HG03060 (cell line): ENCODE measurements around the gene PARP3.
"Not testable (repeated sequence)": the region's sequence is repeated elsewhere in the genome, so short reads cannot be mapped to it uniquely, and the experiment has no call there.

ENCODE experiments used
- ATAC-seq: cut with Tn5 transposase; IDR thresholded peaks from one replicate; pipeline ENCODE4 v1.9.1; 2021; ENCODE audit warnings: low read depth, moderate number of reproducible peaks; ENCODE audit not compliant: unreplicated experiment

The PARP3 gene

DNA sequence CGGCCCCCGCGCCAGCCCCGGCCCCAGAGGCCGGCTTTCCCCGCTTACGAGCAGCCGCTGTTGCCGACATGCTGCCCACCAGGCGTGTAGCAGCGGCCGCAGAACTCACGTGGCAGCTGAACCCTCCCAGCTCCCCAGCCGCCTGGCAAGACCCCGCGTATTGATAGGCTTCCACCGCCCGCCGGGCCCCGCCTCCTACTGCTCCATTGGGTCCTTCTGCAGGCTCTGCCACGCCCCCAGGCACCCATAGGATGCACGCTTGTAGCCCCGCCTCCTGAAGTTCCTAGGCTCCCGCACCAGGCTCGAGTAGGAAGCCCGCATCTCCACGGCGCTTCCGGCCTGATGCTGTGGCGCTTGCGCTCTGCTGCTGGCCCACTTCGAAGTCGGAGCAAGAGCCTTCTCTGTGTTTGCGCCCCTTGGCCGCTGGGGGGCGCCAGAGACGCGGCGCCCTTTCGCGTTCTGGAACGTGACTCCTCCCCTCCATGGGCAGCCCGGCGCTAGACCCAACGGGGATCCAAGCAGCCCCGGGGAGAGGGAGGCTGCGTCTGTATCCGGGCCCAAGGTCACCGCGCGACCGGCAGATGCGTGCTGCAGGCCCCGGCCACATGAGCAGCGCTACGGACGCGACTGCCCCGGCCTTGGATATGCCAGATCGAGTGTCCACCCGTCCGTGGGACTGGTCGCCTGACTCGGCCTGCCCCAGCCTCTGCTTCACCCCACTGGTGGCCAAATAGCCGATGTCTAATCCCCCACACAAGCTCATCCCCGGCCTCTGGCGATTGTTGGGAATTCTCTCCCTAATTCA, at the start of gene PARP3, which contains the start of gene RRP9:
PARP3 (plus strand) TSS at position 566 of the 805 bp plus-strand sequence. CDS start 993 bp downstream, outside the sequence.
RRP9 (minus strand) TSS at position 107 of the 805 bp plus-strand sequence; CDS start at position 70, 37 bp downstream.
- peak; percentile 82 for ATAC-seq

DNA sequence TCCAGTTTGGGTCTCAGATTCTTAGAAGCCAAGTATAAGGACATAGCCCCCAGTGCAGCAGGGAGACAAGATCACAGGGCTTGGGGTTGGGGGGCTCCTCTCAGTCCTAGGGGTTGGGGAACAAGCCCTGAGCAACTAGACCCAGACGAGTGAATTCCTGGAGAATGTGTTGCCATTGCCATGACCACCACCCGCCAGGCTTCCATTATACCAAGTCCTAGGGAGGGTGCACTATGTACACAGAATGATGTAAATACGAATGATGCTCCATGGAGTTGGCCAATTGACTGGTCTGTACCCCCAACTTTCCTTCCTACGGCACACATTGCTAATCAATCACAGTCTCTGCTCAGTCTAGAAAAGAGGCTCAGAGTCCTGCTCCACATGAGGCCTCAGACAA, 47.8 kb upstream of the PARP3 start:
- no peak for ATAC-seq

GRCh38 chr3:51894939-51895338, 47.2 kb upstream of the PARP3 start:
- ATAC-seq, result no peak

GRCh38 chr3:51896607-51897305, 45.4 kb upstream of the PARP3 start:
- ATAC-seq, result no peak

DNA sequence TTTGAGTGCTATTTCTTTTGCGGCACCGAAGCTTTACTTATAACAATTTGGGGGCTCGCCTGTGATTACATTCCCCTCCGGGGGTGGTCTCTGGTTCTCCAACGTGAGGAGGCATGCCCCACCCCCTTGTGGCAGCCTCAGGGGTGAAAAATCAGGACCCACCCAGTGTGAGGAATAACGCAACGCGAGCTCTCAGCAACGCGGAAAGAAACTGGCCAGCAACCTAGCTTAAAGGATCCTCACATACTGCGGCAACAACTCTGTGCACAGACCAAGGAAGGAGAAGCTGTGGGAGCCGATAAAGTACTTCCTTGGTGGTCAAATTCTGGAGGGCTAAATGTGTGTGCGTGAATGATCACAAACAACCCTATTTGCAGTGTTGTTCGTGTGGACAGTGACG, 44.8 kb upstream of the PARP3 start:
- ATAC-seq, result no peak

DNA sequence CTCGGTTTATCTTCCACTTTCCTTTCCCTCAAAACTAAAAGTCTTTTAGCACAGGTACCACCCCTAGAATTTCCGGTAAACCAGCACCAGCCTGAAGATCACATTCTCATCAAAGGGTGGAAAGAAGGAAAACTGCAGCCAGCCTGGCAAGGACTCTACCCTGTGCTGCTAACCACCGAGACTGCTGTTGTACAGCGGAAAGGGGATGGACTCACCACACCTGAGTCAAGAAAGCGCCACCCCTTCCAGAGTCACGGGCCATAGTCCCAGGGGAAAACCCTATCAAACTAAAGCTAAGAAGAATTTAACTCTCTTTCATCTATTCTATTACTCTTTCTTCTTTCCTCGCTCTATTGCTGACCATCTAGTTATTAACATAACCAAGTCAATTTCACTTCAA, 42.1 kb upstream of the PARP3 start:
- ATAC-seq, result not testable (repeated sequence)

- not testable (repeated sequence) for ATAC-seq
Observed at GRCh38 chr3:51902361-51902760, 39.8 kb upstream of the PARP3 start.

DNA sequence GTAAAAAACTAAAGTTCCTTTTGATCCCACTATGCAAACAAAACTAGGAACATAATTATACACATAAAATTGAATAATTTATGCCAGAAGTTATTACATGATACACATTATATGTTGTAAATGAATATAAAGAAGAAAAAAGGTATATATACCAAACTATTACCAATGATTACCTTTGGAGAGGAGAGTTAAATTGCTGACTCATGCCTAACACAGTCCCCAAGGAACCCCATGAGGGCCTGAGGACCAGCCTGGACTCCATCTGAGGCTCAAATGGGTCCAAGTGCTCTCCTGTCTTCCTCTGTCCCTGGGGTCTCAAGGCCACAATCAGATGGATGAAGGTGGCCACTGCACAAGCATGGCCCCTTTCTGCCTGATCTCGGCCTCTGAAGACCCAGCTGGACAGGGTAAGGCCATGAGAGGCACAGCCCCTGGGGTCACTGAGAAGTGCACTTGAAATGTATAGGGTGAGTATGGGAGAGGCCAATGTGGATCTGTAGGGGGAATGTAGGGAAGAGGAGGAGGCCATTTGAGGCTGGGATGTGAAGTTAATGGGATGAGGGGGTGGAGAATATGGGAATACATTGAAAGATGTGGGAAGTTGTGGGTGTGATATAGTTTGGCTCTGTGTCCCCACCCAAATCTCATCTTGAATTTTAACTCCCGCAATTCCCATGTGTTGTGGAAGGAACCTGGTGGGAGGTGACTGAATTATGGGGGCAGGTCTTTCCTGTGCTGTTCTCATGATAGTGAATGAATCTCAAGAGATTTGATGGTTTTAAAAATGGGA, 37.9 kb upstream of the PARP3 start:
- ATAC-seq, result no peak

DNA sequence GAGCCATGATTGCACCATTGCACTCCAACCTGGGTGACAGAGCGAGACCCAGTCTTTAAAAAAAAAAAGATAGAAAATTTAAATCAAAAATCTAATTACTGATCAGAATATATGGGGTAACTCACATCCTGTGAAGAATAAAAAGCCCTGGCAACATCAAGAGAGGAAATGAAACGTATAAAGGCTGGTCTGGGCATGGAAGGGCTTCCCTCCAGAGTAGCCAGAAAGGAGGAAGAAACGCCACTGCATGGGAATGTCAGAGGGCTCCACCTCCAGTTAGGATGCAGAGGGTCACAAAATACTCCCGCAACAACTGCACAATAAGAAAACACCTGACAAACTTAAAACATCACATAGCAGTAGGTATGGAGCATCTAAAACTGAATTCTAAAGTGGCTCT, 34.1 kb upstream of the PARP3 start:
- ATAC-seq, result no peak

GRCh38 chr3:51916418-51916817, 25.7 kb upstream of the PARP3 start:
- no peak for ATAC-seq

GRCh38 chr3:51921081-51921578, 21.0 kb upstream of the PARP3 start:
- ATAC-seq, result no peak

GRCh38 chr3:51927061-51927977, 14.8 kb upstream of the PARP3 start:
- ATAC-seq, result no peak

DNA sequence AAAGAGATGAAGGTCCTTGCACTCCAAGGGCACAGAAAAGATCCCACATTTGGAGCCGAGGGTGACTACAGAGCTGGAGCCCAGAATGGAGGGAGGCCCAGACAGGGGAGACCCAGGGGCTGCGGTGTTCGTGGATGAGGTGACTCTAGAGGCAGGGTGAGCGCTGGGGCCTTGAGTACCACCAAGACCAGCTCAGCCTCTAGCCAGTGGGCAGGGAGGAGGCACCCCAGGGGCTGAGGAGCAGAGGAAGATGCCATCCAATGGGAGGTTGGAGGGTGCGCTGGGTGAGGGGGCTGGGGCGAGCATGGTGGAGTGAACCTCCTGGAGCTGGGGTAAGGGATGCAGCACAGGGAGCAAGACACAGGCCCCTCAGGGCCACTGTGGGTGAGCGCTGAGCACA, 13.7 kb upstream of the PARP3 start:
- no peak for ATAC-seq

- not testable (repeated sequence) for ATAC-seq
Observed at GRCh38 chr3:51928981-51929380, 13.2 kb upstream of the PARP3 start.

GRCh38 chr3:51929420-51930003, 12.7 kb upstream of the PARP3 start:
- no peak for ATAC-seq

DNA sequence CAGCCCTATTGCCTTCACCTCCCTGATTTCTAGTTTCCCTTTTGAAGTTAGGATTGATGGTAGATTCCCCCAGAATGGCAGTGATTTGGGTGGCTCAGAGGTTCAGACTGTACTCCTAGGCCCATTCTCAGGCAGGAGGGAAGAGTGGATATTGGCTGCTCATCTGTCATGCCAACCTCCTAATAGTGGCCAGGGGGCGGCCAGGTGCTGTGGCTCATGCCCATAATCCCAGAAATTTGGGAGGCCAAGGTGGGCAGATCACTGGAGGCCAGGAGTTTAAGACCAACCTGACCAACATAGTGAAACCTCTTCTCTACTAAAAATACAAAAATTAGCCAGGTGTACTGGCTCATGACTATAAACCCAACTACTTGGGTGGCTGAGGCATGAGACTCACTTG, 11.7 kb upstream of the PARP3 start:
- ATAC-seq, result no peak

DNA sequence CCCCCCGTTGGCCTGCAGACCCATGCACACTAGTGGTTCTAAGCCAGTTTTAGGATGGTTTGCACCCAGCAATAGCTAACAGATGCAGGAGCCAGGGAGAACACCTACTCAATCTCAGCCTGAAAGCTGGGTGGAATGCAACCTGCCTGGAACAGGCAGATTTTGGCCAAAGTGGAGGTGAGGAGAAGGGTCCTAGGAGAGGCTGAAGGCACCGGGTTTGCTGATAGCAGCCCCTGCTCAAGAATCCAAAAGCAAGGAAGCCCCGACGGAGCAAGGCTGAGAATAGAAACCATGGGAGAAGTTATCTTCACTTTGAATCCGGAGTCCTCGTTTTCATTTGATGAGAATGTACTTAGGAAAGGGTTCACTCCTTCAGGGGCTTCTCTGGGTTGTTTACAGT, 10.4 kb upstream of the PARP3 start:
- ATAC-seq, result no peak

DNA sequence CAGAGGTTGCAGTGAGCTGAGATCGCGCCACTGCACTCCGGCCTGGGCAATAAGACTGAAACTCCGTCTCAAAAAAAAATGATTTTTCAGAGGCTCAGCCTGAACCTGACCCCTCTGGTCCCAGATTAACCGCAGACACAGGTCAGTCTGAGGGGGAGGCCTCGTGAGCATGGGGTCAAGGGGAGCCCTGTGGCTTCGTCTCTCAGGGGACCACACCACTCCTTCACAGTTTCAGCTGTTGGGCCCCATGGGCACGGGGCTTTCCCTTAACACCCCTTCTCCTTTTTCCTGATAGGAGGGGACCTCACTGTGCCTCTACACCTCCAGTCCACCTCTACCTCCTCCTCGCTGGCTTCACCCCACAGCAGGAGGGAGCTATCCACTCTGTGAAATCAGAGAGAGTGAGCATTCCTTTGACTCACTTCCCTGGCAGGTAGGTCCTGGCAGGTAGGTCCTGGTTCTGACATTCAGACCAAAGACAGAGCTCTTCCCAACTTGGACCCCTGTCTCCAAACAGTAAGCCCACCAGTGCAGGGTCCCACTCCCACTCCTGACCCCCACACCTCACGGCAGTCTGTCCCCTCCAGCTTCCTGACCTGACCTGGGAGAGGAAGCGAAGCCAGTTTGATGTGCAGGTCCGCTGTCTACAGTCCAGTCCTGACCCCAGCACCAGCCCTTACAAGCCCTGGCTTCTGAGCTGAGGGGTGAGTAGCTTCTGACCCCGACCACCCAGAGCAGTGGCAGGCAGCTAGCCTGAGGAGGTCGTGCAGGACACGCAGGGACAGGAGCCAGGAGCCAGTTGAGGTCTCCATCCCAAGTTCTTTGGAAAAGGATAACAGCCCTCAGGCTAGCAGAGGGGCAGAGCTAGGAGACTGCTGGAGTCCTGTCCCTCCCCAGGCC, 9.4 kb upstream of the PARP3 start:
- ATAC-seq, result no peak
